Ovary (tissue), 9 donors: ENCODE measurements around the gene CASK. TPM values are rescaled to one million over a fixed set of nuclear protein-coding genes. Genes with fewer than 3 reads are reported as not detected.

Experiments used
- DNase-seq, 5 donors: peaks; one replicate each; pipeline ENCODE4 v3.0.0-alpha.2; 2019 to 2020
- H3K27ac ChIP-seq, 2 donors: fragments of 200-600 bp; one replicate each; pipeline versions ENCODE4 v1.5.1 to v1.8.0; 2019 to 2022
- H3K27me3 ChIP-seq: fragments of 200-600 bp; one replicate; pipeline ENCODE4 v1.8.0; 2022
- H3K36me3 ChIP-seq: fragments of 200-600 bp; sonication (generic); one replicate; pipeline ENCODE4 v1.5.1; 2019
- H3K4me1 ChIP-seq: one replicate; pipeline ENCODE4 v1.8.1; 2013; ENCODE audit warnings: mild to moderate bottlenecking, moderate library complexity; ENCODE audit not compliant: insufficient read depth
- H3K4me3 ChIP-seq: fragments of 200-600 bp; sonication (generic); one replicate; pipeline ENCODE4 v1.5.1; 2017
- H3K9me3 ChIP-seq, 2 donors: fragments of 200-600 bp in 1 of 2; sonication (generic) in 1 of 2; one replicate each; pipeline versions ENCODE4 v1.5.1 to v1.8.1; 2013 to 2019; ENCODE audit warnings: mild to moderate bottlenecking in 1 of 2, moderate library complexity in 1 of 2
- CTCF ChIP-seq, 3 donors: fragments of 450-650 bp in 2 of 3; fragments of 200-600 bp in 1 of 3; IDR thresholded peaks; one replicate each; pipeline versions ENCODE4 v1.5.1 to v1.8.0; 2016 to 2022; ENCODE audit warnings: antibody characterized with exemption in 3 of 3, mild to moderate bottlenecking in 1 of 3
- EP300 ChIP-seq: sonication (generic); formaldehyde crosslinking; IDR thresholded peaks from one replicate; pipeline ENCODE4 v1.6.1; 2017; ENCODE audit warnings: antibody characterized with exemption
- POLR2A ChIP-seq: fragments of 450-650 bp; IDR thresholded peaks from one replicate; pipeline ENCODE4 v1.6.1; 2017; ENCODE audit warnings: antibody characterized with exemption, mild to moderate bottlenecking, moderate library complexity
- WGBS, 3 donors: extraction: QIAGEN DNeasy Blood & Tissue Kit in 1 of 3; methylation state at CpG; one replicate each; pipeline versions ENCODE4 v1.1.5 to v1.1.7; 2013 to 2017; 5-methylcytosine and 5-hydroxymethylcytosine counted together
- intact Hi-C, 4 donors: fragments of 100-400 bp; cut with DNase I; formaldehyde crosslinking; loops; one replicate each; pipeline versions ENCODE4 v1.11.0 to v1.15.1; 2022 to 2023
- polyA plus RNA-seq, 2 donors: library from polyadenylated mRNA; stranded (reverse); fragments of 200-250 nt in 1 of 2; fragments of 350-450 nt in 1 of 2; fragmentation: Illumina TruSeq in 1 of 2; extraction: RNeasy Lipid Tissue Mini Kit (QIAGEN cat#74804) in 1 of 2; gene quantifications; one replicate each; pipeline ENCODE4 v1.2.3, GENCODE V29; 2013 to 2014
- total RNA-seq, 7 donors: library from RNA; depleted of rRNA in 2 of 7; stranded (reverse); fragments of >200 nt in 2 of 7; fragmentation: NEBNext Ultra II Directional in 3 of 7; extraction: Animal tissue kit (Norgen Biotek cat#: 25700) in 3 of 7; gene quantifications; one replicate each; pipeline versions ENCODE4 v1.1.0 to v1.2.4, GENCODE V29; 2016 to 2023
- donor health status: DM: no; HTN: no; CAD: no; lungs with moderate emphysema.
- donor health status: DM: no; HTN: no; CAD: no.
- donor health status: Bipolar disorder and iron deficiency.
- donor health status: DM: yes; HTN: yes; CAD: no.
- donor health status: DM: no; HTN: no; CAD: no.
- donor health status: DM: yes; HTN: yes; CAD: no.

The CASK gene
- total and polyA plus RNA-seq, 9 donors: 11.3 to 70.9 (median 36.8) TPM

GRCh38 chrX:41542536-41542935, 380.8 kb downstream of the CASK start:
- H3K36me3 ChIP-seq: no peaks in the 10 kb centered on the region
- intact Hi-C loops: no loop called here
- WGBS, 3 donors: 52 to 57% (median 53%) methylated on average over 1 of the region's 1 CpG
- no peaks in the 10 kb centered on the region for H3K4me1 ChIP-seq
- no peaks in the 10 kb centered on the region for H3K27me3 ChIP-seq
- H3K4me3 ChIP-seq: no peak overlapping the region
- no peaks in the 10 kb centered on the region for H3K9me3 ChIP-seq
- no peak for DNase-seq
- H3K27ac ChIP-seq: no peak overlapping the region
- TF ChIP-seq CTCF (IDR thresholded peaks at IDR 0.05): no peak
- TF ChIP-seq POLR2A: no peak
- TF ChIP-seq EP300: no peak

GRCh38 chrX:41542135-41542534, 381.2 kb downstream of the CASK start:
- DNase-seq: no peak
- no peak overlapping the region for H3K27ac ChIP-seq
- H3K9me3 ChIP-seq: no peaks in the 10 kb centered on the region
- no peaks in the 10 kb centered on the region for H3K4me1 ChIP-seq
- no peaks in the 10 kb centered on the region for H3K36me3 ChIP-seq
- intact Hi-C loops: no loop called here
- TF ChIP-seq POLR2A: no peak
- no peak for TF ChIP-seq EP300
- TF ChIP-seq CTCF (IDR thresholded peaks at IDR 0.05): no peak
- no peak overlapping the region for H3K4me3 ChIP-seq
- H3K27me3 ChIP-seq: no peaks in the 10 kb centered on the region
- 59 to 63% (median 60%) methylated on average over 4 of the region's 4 CpGs for WGBS, 3 donors

- H3K9me3 ChIP-seq: no peaks in the 10 kb centered on the region
- TF ChIP-seq EP300: no peak
- no peak for TF ChIP-seq POLR2A
- TF ChIP-seq CTCF (IDR thresholded peaks at IDR 0.05): no peak
- intact Hi-C loops: no loop called here
- 66 to 72% (median 69%) methylated on average over 2 of the region's 2 CpGs for WGBS, 3 donors
- H3K4me3 ChIP-seq: no peak overlapping the region
- no peaks in the 10 kb centered on the region for H3K4me1 ChIP-seq
- H3K27me3 ChIP-seq: no peaks in the 10 kb centered on the region
- DNase-seq: no peak
- no peak overlapping the region for H3K27ac ChIP-seq
- H3K36me3 ChIP-seq: no peaks in the 10 kb centered on the region
Measured at GRCh38 chrX:41541386-41541785, 382.0 kb downstream of the CASK start.

- TF ChIP-seq EP300: no peak
- TF ChIP-seq CTCF (IDR thresholded peaks at IDR 0.05): no peak
- TF ChIP-seq POLR2A: no peak
- no peak for DNase-seq
- no peaks in the 10 kb centered on the region for H3K9me3 ChIP-seq
- H3K4me1 ChIP-seq: no peaks in the 10 kb centered on the region
- 79 to 85% (median 82%) methylated on average over 4 of the region's 4 CpGs for WGBS, 3 donors
- H3K4me3 ChIP-seq: no peak overlapping the region
- H3K36me3 ChIP-seq: no peaks in the 10 kb centered on the region
- no peak overlapping the region for H3K27ac ChIP-seq
- intact Hi-C loops: no loop called here
- no peaks in the 10 kb centered on the region for H3K27me3 ChIP-seq
Measured at GRCh38 chrX:41538707-41539106, 384.6 kb downstream of the CASK start.

GRCh38 chrX:41530085-41530484, 393.3 kb downstream of the CASK start:
- no peaks in the 10 kb centered on the region for H3K27me3 ChIP-seq
- H3K4me1 ChIP-seq: no peaks in the 10 kb centered on the region
- intact Hi-C loops: no loop called here
- no peak overlapping the region for H3K27ac ChIP-seq
- no peaks in the 10 kb centered on the region for H3K36me3 ChIP-seq
- TF ChIP-seq EP300 (no peak), CTCF (IDR thresholded peaks at IDR 0.05) (no peak), POLR2A (no peak)
- DNase-seq: no peak
- H3K4me3 ChIP-seq: no peak overlapping the region
- no peaks in the 10 kb centered on the region for H3K9me3 ChIP-seq
